WI38 (cell line): ENCODE data around the gene RFX7.

Experiments
- H3K4me3 ChIP-seq: 2 replicates; pipeline ENCODE4 v1.5.1; 2011; ENCODE audit warnings: low read depth, mild to moderate bottlenecking, control low read depth, low read length
- TF ChIP-seq, protein P1 (sequence below): IDR thresholded peaks from 2 replicates; pipeline ENCODE4 v1.5.1; 2012; ENCODE audit warnings: low read depth, mild to moderate bottlenecking, control low read depth, low read length

The RFX7 gene

GRCh38 chr15:56180851-56181250, 62.8 kb downstream of the RFX7 start:
- TF ChIP-seq, protein P1, sequence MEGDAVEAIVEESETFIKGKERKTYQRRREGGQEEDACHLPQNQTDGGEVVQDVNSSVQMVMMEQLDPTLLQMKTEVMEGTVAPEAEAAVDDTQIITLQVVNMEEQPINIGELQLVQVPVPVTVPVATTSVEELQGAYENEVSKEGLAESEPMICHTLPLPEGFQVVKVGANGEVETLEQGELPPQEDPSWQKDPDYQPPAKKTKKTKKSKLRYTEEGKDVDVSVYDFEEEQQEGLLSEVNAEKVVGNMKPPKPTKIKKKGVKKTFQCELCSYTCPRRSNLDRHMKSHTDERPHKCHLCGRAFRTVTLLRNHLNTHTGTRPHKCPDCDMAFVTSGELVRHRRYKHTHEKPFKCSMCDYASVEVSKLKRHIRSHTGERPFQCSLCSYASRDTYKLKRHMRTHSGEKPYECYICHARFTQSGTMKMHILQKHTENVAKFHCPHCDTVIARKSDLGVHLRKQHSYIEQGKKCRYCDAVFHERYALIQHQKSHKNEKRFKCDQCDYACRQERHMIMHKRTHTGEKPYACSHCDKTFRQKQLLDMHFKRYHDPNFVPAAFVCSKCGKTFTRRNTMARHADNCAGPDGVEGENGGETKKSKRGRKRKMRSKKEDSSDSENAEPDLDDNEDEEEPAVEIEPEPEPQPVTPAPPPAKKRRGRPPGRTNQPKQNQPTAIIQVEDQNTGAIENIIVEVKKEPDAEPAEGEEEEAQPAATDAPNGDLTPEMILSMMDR, result no peak
- no peak overlapping the region for H3K4me3 ChIP-seq

DNA sequence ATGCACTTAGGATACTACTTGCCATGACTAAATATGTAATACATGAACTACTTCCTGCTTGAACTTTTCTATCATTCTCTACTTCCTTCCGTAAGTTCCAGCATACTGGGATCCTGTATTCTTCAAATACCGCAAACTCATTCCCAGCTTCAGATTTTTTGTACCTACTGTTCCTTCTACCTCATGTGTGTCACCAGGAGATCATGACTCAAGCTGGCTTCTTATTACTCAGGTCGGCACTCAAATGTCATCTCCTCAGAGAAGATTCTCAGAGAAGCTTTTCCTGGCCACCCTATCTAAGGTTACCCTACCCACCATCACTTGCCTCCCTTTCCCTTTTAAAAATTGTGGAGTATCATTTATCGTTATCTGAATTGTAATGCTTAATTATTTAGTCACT, 66.7 kb downstream of the RFX7 start:
- H3K4me3 ChIP-seq, result no peak overlapping the region
- TF ChIP-seq, protein P1, result no peak

GRCh38 chr15:56175788-56176187, 67.9 kb downstream of the RFX7 start:
- no peak overlapping the region for H3K4me3 ChIP-seq
- TF ChIP-seq, protein P1, result no peak

- TF ChIP-seq, protein P1, result no peak
- no peak overlapping the region for H3K4me3 ChIP-seq
These were observed 69.0 kb downstream of the RFX7 start for GRCh38 chr15:56174649-56175048.

- TF ChIP-seq, protein P1, result no peak
- H3K4me3 ChIP-seq, result no peak overlapping the region
These were observed 75.3 kb downstream of the RFX7 start for GRCh38 chr15:56168394-56168793.

- no peak overlapping the region for H3K4me3 ChIP-seq
- TF ChIP-seq, protein P1, result no peak
These were observed 78.4 kb downstream of the RFX7 start for GRCh38 chr15:56165234-56165633.

GRCh38 chr15:56160966-56161365, 82.7 kb downstream of the RFX7 start:
- H3K4me3 ChIP-seq, result no peak overlapping the region
- TF ChIP-seq, protein P1, result no peak
